GM12891 (cell line): ENCODE results near the gene COL5A3.

ENCODE experiments used
- DNase-seq: peaks from one replicate; pipeline ENCODE4 v3.0.0; 2011; ENCODE audit warnings: low spot score; ENCODE audit not compliant: insufficient read length
- FAIRE-seq: peaks from 2 replicates; lab custom pipeline; 2011; peaks lifted over from hg19 to GRCh38; lab: Jason Lieb, UNC
- PAX5 ChIP-seq: IDR thresholded peaks from 2 replicates; pipeline ENCODE4 v1.6.1; 2011; ENCODE audit warnings: low read length, moderate library complexity, mild to moderate bottlenecking; ENCODE audit not compliant: insufficient read depth, severe bottlenecking
- POLR2A ChIP-seq: IDR thresholded peaks from 2 replicates; pipeline ENCODE4 v1.6.1; 2011; ENCODE audit warnings: low read depth, low read length, control low read depth
- POLR2AphosphoS5 ChIP-seq: IDR thresholded peaks from 2 replicates; pipeline ENCODE4 v1.6.1; 2011; ENCODE audit warnings: low read depth, low read length, control low read depth
- POU2F2 ChIP-seq: IDR thresholded peaks from 2 replicates; pipeline ENCODE4 v1.6.1; 2011; ENCODE audit warnings: low read depth, mild to moderate bottlenecking, control low read depth, low read length, moderate library complexity
- SPI1 ChIP-seq: IDR thresholded peaks from 2 replicates; pipeline ENCODE4 v1.6.1; 2011; ENCODE audit warnings: low read depth, low read length, control low read depth
- TAF1 ChIP-seq: IDR thresholded peaks from 2 replicates; pipeline ENCODE4 v1.6.1; 2011; ENCODE audit warnings: low read depth, low read length, control low read depth

The COL5A3 gene

GRCh38 chr19:9910625-9911024 is 99.7 kb downstream of the COL5A3 start:
- DNase-seq (no peak), FAIRE-seq (no peak)
- no peak for TF ChIP-seq POLR2AphosphoS5
- TF ChIP-seq PAX5 = no peak
- no peak for TF ChIP-seq TAF1
- TF ChIP-seq POLR2A = no peak
- no peak for TF ChIP-seq POU2F2
- TF ChIP-seq SPI1 = no peak
